Suprapubic skin (tissue), 3 donors: ENCODE results near the gene RELA.

Experiments used
- POLR2AphosphoS5 ChIP-seq, 3 donors: sonication (generic); formaldehyde crosslinking; IDR thresholded peaks; one replicate each; pipeline ENCODE4 v1.6.1; 2017; ENCODE audit warnings: antibody characterized with exemption in 3 of 3
- TF ChIP-seq, protein P1 (sequence below), 2 donors: fragments of 200-600 bp in 1 of 2; fragments of 450-650 bp in 1 of 2; sonication (generic) in 1 of 2; IDR thresholded peaks; one replicate each; pipeline ENCODE4 v1.5.1; 2016 to 2019; ENCODE audit warnings: antibody characterized with exemption in 2 of 2, mild to moderate bottlenecking in 1 of 2, moderate library complexity in 1 of 2

DNA sequence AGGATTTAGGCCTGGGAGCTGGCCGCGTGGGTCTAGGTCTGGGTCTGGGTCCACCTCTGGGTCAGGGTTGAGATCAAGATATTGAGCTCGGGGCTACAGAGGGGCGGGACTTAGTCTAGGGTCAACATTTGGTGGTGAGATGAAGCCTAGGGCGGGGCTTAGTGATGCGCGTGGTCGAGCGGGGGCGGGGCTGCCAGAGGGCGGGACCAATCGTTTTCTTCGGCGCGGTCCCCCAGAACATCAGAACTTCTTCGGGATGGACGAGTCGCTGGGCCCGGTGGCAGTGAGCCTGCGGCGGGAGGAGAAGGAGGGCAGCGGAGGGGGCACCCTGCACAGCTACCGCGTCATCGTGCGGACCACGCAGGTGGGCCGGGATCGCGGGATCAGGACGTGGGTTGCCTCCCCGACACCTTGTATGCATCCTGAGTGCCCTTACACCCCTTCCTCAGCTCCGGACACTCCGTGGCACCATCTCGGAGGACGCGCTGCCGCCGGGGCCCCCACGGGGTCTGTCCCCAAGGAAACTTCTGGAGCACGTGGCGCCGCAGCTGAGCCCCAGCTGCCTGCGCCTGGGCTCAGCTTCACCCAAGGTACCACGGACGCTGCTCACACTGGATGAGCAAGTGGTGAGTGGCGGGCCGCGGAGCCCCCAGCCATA, 20.6 kb downstream of the RELA start:
- TF ChIP-seq POLR2AphosphoS5 (IDR thresholded peaks at IDR 0.05): no peak
- TF ChIP-seq, protein P1, sequence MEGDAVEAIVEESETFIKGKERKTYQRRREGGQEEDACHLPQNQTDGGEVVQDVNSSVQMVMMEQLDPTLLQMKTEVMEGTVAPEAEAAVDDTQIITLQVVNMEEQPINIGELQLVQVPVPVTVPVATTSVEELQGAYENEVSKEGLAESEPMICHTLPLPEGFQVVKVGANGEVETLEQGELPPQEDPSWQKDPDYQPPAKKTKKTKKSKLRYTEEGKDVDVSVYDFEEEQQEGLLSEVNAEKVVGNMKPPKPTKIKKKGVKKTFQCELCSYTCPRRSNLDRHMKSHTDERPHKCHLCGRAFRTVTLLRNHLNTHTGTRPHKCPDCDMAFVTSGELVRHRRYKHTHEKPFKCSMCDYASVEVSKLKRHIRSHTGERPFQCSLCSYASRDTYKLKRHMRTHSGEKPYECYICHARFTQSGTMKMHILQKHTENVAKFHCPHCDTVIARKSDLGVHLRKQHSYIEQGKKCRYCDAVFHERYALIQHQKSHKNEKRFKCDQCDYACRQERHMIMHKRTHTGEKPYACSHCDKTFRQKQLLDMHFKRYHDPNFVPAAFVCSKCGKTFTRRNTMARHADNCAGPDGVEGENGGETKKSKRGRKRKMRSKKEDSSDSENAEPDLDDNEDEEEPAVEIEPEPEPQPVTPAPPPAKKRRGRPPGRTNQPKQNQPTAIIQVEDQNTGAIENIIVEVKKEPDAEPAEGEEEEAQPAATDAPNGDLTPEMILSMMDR (IDR thresholded peaks at IDR 0.05): no peak
